Measurements from ENCODE around the gene MRPL4.

- TF ChIP-seq CTCF (IDR thresholded peaks at IDR 0.05), result no peak
- TF ChIP-seq POLR2A (IDR thresholded peaks at IDR 0.05), result no peak
These were observed 34.9 kb upstream of the MRPL4 start for GRCh38 chr19:10217085-10217484.
